Activated CD8-positive, alpha-beta T cell treated with anti-CD3 and anti-CD28 coated beads for 36 hours (primary cell): Measurements from ENCODE around the gene B3GAT3. TPM values are rescaled to one million over a fixed set of nuclear protein-coding genes. Genes with fewer than 3 reads are reported as not detected.

Experiments used
- ATAC-seq: fragments of 200-7000 bp; cut with Tn5 transposase; one replicate; pipeline ENCODE4 v1.10.0; 2021; ENCODE audit warnings: mild to moderate bottlenecking, moderate library complexity
- CTCF ChIA-PET: fragments of 350-600 bp; sonication (Branson Sonifier 250); formaldehyde crosslinking; loops from one replicate; lab custom pipeline; 2021; ENCODE audit warnings: antibody characterized with exemption; lab: Charles Lee
- POLR2A ChIA-PET: fragments of 350-600 bp; sonication (Branson Sonifier 250); formaldehyde crosslinking; loops from one replicate; lab custom pipeline; 2021; ENCODE audit warnings: antibody characterized with exemption; lab: Charles Lee
- DNase-seq: peaks from one replicate; pipeline ENCODE4 v3.0.0-alpha.2; 2020
- H3K27ac Mint-ChIP-seq: one replicate; pipeline ENCODE4 v1.8.0; 2021; ENCODE audit warnings: mild to moderate bottlenecking, mixed read lengths
- H3K27me3 Mint-ChIP-seq: one replicate; pipeline ENCODE4 v1.8.0; 2021; ENCODE audit warnings: mixed read lengths
- H3K36me3 Mint-ChIP-seq: one replicate; pipeline ENCODE4 v1.8.0; 2021; ENCODE audit warnings: low read depth, mixed read lengths
- H3K4me1 Mint-ChIP-seq: one replicate; pipeline ENCODE4 v1.8.0; 2021; ENCODE audit warnings: low read depth, mixed read lengths
- H3K4me3 Mint-ChIP-seq: one replicate; pipeline ENCODE4 v1.8.0; 2021; ENCODE audit warnings: mild to moderate bottlenecking, moderate library complexity, mixed read lengths
- H3K9me3 Mint-ChIP-seq: one replicate; pipeline ENCODE4 v1.8.0; 2021; ENCODE audit warnings: mixed read lengths
- CTCF ChIP-seq: fragments of 200-600 bp; IDR thresholded peaks from one replicate; pipeline ENCODE4 v1.8.0; 2022; ENCODE audit warnings: antibody characterized with exemption, mild to moderate bottlenecking
- intact Hi-C: fragments of 100-400 bp; cut with micrococcal nuclease; formaldehyde crosslinking; loops from one replicate; pipeline ENCODE4 v1.10.0; 2022
- total RNA-seq, 2 experiments: library from RNA; stranded (reverse); gene quantifications; one replicate each; pipeline ENCODE4 v1.2.3, GENCODE V29; 2021

B3GAT3 gene
- total RNA-seq = 10 to 100 TPM; 59.1 to 61.4 TPM

GRCh38 chr11:62621567-62622470 lies at the start of gene B3GAT3:
Gene B3GAT3 (minus strand): TSS chr11:62621986. CDS start chr11:62621947, 39 bp downstream.
- Mint-ChIP-seq H3K27ac (peak within 1 kb of the TSS; percentile 91), H3K4me1 (peaks cover 24% of the 10 kb centered on the region), H3K27me3 (no peaks in the 10 kb centered on the region), H3K9me3 (no peaks in the 10 kb centered on the region), H3K4me3 (peak within 1 kb of the TSS; percentile 88), H3K36me3 (peaks cover 34% of the 10 kb centered on the region)
- no peak for TF ChIP-seq CTCF
- peak; percentile 94 for ATAC-seq
- peak; percentile 98 for DNase-seq
- CTCF ChIA-PET = interaction anchor here (0.6 to 3.9 kb wide), 7 partner anchors 10 to 72 kb away, joined by 3 to 26 read pairs (median 4); partner anchors contain the start of genes EML3, MTA2 and ROM1
- intact Hi-C loops = no loop called here
- POLR2A ChIA-PET = interaction anchor here (0.7 to 5.1 kb wide), 23 partner anchors 10 to 233 kb away, joined by 3 to 48 read pairs (median 5); partner anchors contain the start of genes C11orf98, CSKMT, EML3 and GANAB

- ChIA-PET POLR2A (interaction anchor here (0.8 to 21.7 kb wide), 30 partner anchors 8 to 269 kb away, joined by 3 to 263 read pairs (median 7); partner anchors contain the start of genes B3GAT3, BSCL2, EEF1G and GANAB), CTCF (interaction anchor here (0.7 to 3.9 kb wide), 10 partner anchors 10 to 247 kb away, joined by 3 to 19 read pairs (median 4); partner anchors contain the start of gene TUT1)
- intact Hi-C loops = no loop called here
- TF ChIP-seq CTCF = no peak
- Mint-ChIP-seq H3K27ac (peak overlapping the region; percentile 98), H3K27me3 (no peaks in the 10 kb centered on the region), H3K4me1 (peaks cover 39% of the 10 kb centered on the region), H3K9me3 (no peaks in the 10 kb centered on the region), H3K4me3 (peak overlapping the region; percentile 91), H3K36me3 (peaks cover 64% of the 10 kb centered on the region)
- ATAC-seq = peak; percentile 2
- no peak for DNase-seq
Observed at GRCh38 chr11:62671236-62671607, 49.4 kb upstream of the B3GAT3 start.

GRCh38 chr11:62669420-62670161 lies 47.8 kb upstream of the B3GAT3 start:
- Mint-ChIP-seq H3K4me1 (peaks cover 36% of the 10 kb centered on the region), H3K36me3 (peaks cover 70% of the 10 kb centered on the region), H3K4me3 (peak overlapping the region; percentile 91), H3K27ac (peak overlapping the region; percentile 98), H3K27me3 (no peaks in the 10 kb centered on the region), H3K9me3 (no peaks in the 10 kb centered on the region)
- ATAC-seq (no peak), DNase-seq (no peak)
- intact Hi-C loops = loop anchor here (5.0 kb wide), 1 partner anchor 77 kb away; the partner anchor contains the start of gene TUT1
- POLR2A ChIA-PET = interaction anchor here (0.7 to 21.7 kb wide), 10 partner anchors 10 to 213 kb away, joined by 3 to 263 read pairs (median 16); partner anchors contain the start of genes B3GAT3, GANAB, INTS5 and ROM1
- CTCF ChIA-PET = interaction anchor here (0.9 to 1.3 kb wide), 5 partner anchors 14 to 117 kb away, joined by 3 to 4 read pairs (median 4); partner anchors contain the start of gene TUT1
- TF ChIP-seq CTCF = no peak

GRCh38 chr11:62667460-62667859 lies 45.7 kb upstream of the B3GAT3 start:
- Mint-ChIP-seq H3K27me3 (no peaks in the 10 kb centered on the region), H3K4me3 (peak overlapping the region; percentile 98), H3K9me3 (no peaks in the 10 kb centered on the region), H3K27ac (peak overlapping the region; percentile 92), H3K4me1 (peaks cover 35% of the 10 kb centered on the region), H3K36me3 (peaks cover 70% of the 10 kb centered on the region)
- ATAC-seq (no peak), DNase-seq (no peak)
- POLR2A ChIA-PET = interaction anchor here (1.0 to 21.7 kb wide), 13 partner anchors 8 to 186 kb away, joined by 3 to 263 read pairs (median 9); partner anchors contain the start of genes B3GAT3, EML3, GANAB and INTS5
- CTCF ChIA-PET = interaction anchor here (0.9 to 3.0 kb wide), 4 partner anchors 13 to 75 kb away, joined by 3 to 11 read pairs (median 6); no protein-coding TSS in a partner anchor
- no peak for TF ChIP-seq CTCF
- intact Hi-C loops = loop anchor here (5.0 kb wide), 1 partner anchor 75 kb away; the partner anchor contains the start of gene TUT1
